Glomerular visceral epithelial cell (primary cell): ENCODE data around the gene S100A3.
"Not testable (repeated sequence)": the region's sequence is repeated elsewhere in the genome, so short reads cannot be mapped to it uniquely, and the experiment has no call there.

Experiments used
- DNase-seq: peaks from one replicate; pipeline ENCODE4 v3.0.0-alpha.2; 2016; ENCODE audit errors: extremely low spot score

Gene S100A3

DNA sequence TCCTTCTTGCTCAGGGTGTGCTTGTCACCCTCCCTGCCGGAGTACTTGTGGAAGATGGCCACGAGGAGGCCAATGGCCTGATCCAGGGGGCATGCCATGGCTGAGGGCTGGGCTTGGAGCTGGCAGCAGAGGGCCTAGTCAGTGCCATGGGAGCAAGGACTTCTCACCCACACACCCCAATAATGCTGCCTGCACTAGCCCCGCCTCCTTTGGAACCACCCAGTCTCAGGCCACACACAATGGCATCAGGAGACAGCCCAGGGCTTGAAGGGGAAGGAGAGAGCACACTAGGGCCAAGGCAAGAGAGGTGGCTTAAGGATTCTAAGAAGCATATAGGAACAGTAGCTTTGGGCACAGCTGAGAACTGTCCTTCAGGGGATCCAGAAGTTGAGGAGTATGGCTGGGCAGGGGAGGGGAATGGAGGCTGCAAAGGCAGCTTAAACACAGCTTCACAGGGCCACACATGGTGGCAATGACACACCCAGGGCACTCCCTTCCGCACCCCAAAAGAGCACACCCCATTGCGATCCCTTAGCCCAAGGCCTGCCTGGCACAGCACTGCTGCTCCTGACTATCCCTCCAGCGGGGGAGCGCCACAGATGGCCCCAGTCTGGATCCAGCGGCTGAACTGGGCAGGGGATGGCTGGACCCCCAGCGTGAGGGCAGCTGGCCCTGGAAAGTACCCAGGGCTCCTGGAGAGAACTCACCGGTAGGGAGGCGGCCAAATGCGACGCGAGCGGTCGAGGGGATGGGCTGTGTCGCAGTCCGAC lies 13.6 kb downstream of the S100A3 start, which contains the start of gene S100A6:
TSS of gene S100A6 (minus strand) at position 750 of the 770 bp plus-strand sequence. CDS start at position 98, 652 bp downstream.
- DNase-seq = peak; percentile 49

DNA sequence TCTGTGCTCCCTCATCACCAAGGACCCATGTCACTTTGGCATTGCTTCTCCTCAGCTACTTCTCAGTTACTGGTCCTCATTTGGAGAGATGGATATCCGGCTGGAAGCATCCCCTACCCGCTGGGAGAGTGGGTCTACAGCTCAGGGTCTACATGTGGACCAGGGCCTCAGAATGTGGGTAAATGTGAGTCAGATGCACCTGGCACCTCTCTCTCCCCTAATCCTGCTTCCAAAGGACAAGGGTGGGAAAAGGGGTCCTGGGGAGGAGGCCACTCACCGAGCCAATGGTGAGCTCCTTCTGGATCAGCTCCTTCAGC lies 14.2 kb downstream of the S100A3 start:
- DNase-seq = no peak

DNA sequence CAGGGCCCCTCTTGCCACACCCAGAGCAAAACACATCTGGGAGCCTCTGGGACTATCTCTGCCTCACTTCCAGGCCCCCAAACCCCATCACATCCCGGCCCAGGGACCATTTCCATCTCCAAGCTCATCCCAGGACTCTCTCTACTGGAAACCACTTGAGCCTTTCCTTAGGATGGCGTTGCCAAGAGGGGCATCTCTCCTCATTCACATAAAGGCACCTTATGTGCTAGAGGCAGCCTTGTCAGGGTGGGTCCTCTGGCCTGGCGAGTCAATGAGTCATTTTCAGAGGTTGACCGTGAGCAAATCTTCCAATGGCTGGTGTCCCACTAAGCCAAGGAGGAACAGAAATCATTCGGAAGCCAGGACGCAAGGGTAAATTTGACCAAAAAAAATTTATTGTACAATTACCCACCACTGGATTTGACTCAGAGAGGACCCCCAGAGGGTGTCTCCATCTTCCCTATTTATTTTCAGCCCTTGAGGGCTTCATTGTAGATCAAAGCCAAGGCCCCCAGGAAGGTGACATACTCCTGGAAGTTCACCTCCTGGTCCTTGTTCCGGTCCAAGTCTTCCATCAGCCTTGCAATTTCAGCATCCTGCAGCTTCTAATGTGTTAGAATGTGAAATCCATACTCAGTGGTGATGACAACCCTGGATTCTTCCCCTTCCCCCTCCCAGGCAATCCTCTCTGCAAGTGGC lies 14.7 kb downstream of the S100A3 start:
- DNase-seq = peak; percentile 58

DNA sequence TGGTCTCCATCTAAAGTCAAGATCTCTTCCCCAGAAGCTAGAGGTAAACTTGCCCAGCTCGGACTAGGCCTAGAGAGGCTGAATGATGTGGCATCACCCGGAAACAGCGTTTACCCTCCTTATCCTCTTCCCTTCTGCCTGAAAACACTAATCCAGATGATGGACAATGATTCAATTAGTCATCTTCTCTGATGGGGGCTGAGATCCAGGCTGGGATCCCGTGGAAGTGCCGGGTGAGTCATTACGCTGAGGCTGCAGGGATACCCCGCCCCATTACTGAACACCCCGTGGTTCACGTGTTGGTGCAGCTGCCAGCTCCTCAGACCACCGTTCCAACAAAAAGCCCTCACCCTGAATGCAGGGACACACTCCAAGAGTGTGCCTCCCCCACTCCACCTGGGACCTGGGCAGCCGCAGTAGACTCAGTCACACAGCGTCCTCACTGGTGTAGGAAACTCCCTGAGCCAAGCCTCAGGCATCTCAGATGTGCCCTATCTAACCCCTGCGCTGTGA lies 15.3 kb downstream of the S100A3 start:
- DNase-seq = peak; percentile 97

GRCh38 chr1:153532769-153533599 lies 16.1 kb downstream of the S100A3 start:
- peak; percentile 90 for DNase-seq

DNA sequence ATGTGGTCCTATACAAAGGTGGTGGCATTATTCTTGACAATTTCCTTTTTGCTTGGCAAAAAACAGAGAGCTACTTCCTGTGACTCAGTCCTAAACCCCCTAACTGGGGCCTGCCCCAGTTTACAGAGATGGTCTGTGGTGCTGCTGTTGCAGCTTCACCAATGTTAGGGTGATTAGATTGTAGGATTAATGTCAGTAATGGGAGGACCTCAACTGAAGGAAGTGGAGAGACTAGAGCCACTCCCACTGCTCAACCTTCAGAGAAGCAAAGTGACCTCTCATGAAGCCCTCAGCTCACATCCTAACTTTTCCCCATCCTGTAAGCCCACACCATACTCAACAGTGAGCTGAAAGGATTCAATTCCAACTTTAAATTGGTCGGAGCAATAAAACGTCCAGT lies 16.9 kb downstream of the S100A3 start:
- DNase-seq = no peak

DNA sequence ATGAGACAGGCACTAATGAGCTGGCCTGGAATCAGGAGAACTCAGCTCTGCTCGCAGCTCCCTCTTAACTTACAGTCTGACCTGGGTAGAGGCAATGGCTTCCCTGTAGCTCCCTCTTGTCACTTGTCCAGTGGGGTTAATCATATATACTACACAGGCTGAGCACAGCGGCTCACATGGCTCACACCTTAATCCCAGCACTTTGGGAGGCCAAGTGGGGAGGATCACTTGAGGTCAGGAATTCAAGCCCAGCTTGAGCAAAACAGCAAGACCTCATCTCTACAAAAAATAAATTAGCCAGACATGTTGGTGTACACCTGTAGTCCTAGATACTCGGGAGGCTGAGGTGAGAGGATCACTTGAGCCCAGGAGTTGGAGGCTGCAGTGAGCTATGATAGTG lies 17.4 kb downstream of the S100A3 start:
- DNase-seq = no peak

DNA sequence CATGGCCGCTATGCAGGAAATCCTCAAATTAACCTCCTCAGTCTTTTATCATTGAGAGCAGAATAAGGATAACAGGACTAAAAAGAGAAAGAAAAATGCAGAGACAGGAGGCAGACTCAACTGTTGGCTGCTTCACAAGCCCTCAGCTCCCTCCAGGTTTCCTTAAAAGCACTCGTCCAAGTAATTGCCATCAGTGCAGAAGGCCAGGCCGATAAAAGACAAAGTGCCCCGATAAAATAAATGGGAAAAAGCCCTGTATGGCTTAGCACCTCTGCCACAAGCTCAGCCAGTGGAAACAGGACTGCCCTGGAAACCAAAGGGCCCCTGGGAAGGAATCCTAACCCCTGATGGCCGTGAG lies 21.4 kb downstream of the S100A3 start:
- no peak for DNase-seq

- DNase-seq = no peak
Measured at GRCh38 chr1:153527023-153527682, 21.9 kb downstream of the S100A3 start.

GRCh38 chr1:153526132-153526543 lies 22.9 kb downstream of the S100A3 start:
- no peak for DNase-seq

DNA sequence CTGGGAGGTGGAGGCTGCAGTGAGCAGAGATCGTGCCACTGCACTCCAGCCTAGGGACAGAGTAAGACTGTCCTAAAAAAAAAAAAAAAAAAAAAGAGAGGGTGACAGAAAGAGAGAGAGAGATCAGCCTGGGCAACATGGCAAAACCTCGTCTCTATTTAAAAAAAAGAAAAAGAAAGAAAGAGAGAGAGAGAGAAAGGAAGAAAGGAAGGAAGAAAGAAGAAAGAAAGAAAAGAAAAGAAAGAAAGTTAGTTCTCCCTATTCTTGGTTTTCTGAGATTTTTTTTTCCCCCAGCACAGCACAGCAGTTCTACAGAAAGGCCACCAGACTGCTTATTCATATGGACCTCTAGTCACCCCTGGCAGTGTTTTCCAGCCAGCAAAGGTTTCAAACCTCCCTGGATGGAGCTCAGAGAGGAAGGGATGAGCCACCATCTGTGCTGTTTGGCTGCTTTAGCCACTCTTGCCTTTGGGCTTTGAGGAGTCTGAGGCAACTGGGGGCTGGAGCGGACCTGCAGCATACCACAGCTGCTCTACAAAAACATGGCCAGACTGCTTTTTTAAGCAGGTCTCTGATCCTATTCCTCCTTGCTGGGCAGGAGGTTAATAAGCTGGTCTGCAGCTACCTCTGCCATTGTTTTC lies 23.9 kb downstream of the S100A3 start:
- no peak for DNase-seq

DNA sequence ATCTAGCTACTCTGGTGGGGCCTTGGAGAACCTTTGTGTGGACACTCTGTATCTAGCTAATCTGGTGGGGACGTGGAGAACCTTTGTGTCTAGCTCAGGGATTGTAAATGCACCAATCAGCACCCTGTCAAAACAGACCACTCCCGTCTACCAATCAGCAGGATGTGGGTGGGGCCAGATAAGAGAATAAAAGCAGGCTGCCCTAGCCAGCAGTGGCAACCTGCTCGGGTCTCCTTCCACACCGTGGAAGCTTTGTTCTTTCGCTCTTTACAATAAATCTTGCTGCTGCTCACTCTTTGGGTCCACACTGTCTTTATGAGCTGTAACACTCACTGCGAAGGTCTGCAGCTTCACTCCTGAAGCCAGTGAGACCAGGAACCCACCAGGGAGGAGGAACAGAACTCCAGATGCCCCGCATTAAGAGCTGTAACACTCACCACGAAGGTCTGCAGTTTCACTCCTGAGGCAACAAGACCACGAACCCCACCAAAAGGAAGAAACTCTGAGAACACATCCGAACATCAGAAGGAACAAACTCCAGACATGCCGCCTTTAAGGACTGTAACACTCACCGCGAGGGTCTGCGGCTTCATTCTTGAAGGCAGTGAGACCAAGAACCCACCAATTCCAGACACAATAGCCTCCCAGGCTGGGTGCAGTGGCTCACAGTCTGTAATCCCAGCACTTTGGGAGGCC lies 26.6 kb downstream of the S100A3 start:
- DNase-seq = not testable (repeated sequence)

DNA sequence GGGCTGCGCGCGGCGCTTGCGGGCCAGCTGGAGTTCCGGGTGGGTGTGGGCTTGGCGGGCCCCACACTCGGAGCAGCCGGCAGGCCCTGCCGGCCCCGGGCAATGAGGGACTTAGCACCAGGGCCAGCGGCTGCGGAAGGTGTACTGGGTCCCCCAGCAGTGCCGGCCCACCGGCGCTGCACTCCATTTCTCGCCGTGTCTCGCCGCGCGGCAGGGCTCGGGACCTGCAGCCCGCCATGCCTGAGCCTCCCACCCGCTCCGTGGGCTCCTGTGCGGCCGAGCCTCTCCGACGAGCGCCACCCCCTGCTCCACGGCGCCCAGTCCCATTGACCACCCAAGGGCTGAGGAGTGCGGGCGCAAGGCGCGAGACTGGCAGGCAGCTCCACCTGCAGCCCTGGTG lies 27.2 kb downstream of the S100A3 start:
- not testable (repeated sequence) for DNase-seq

DNA sequence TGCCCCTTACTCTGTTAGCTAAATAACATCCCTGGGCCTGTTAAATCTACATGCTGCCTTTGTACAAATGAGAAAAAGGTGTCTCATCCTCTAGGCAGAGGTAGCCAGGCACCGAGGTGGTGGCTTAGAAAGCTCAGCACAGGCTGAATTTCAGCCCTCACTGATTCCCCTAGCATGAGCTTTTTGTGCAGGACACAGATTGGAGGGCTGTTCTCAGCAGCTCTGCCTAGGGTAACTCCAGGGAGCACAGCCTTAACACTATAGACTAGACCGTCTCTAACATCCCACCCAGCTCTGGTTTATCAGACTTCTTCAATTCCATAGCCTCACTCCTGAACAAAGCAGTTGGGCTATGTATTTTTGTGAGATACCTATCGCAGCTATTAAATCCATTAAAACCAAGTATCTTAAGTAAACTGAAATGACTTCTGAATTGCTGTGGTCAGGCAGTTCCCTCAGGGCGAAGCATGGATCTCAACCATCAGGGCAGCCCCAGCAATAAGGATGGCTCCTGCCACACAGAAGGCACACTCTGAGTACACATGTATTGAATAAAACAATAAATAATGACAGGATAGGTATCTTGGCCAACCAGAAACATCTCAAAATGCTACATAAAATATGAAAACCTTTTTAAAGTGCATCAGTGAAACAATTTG lies 28.1 kb downstream of the S100A3 start:
- no peak for DNase-seq

DNA sequence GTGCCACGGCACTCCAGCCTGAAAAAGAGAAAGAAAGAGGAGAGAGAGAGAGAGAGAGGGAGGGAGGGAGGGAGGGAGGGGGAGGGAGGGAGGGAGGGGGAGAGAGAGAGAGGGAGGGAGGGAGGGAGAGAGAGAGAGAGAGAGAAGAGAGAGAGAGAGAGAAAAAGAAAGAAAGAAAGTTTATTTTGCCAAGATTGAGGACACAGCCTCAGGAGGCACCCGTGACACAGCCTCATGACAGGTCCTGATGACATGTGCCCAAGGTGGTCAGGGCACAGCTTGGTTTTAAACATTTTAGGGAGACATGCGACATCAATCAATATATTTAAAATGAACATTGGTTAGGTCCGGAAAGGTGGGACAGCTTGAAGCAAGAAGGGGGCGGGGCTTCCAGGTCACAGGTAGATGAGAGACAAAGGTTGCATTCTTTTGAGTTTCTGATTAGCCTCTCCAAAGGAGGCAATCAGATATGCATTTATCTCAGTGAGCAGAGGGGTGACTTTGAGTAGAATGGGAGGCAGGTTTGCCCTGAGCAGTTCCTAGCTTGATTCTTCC lies 28.8 kb downstream of the S100A3 start:
- not testable (repeated sequence) for DNase-seq

- no peak for DNase-seq
Measured at GRCh38 chr1:153519242-153519641, 29.8 kb downstream of the S100A3 start.

DNA sequence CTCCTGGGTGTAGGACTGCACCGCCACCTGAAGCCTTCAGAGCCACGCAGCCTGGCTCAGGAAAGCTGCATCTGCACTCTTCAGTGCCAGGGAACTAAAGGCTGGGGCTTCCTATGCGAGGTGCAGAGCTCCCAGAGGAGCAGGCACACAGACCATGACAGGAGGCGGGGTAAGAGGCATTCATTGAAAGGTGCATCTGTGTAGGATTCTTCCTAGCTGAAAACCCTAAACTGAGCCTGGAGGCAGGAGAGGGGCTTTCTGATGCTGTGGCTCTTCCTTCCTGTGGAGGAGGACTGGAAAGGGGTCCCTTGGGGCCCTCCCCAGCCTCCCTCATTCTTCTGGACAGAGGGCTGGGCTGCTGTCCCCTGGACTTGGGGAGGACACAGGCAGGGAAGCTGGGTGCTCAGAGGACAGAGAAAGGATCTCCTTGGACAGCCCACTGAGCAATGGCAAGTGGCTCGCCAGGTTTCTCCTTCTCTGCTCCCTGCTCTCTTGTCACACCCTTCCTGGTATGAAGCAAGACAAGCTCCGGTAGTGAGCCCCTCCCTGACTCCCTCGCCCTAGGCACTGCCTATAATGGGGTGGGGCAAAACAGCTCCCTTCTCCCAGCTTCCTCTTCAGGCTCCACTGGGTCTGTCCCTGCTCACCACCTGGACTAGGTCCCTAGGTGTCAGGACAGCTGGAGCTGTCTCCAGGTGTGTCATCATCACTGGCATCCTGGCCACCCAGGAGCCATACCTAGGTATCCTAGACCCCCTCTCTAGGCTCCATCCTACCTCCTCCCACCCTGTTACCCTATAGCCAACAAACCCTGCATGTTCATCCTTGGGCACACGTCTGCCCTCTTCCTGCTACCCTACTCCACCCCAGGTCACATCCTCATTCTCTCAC lies 33.3 kb downstream of the S100A3 start:
- no peak for DNase-seq

GRCh38 chr1:153513666-153514065 lies 35.4 kb downstream of the S100A3 start:
- no peak for DNase-seq

DNA sequence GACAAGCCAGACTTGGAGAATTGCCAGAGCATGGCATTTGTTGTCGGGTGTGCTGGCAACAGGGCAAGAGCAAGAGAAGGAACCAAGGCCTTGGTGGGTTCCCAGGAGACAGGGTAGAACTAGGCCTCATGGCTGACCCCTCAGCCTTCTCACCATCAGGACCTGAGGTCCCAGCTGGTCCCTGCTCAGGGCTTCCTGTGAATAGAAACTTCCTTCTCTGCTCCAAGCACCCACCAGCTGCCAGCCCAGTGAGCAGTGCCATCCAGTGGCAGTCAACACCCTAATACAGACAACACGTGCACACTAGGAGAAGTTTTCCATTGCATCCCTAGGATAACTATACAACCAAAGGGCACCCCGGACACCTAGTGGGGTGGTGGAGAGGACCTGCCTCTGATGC lies 36.0 kb downstream of the S100A3 start:
- DNase-seq = no peak
